ENCODE measurements around the gene GM2A. TPM values are rescaled to one million over a fixed set of nuclear protein-coding genes. Genes with fewer than 3 reads are reported as not detected.
"Not testable (repeated sequence)": the region's sequence is repeated elsewhere in the genome, so short reads cannot be mapped to it uniquely, and the experiment has no call there.

The GM2A gene
- total and polyA plus RNA-seq, 2 of the 13 experiments (the other 11 are each of a cell fraction or from before 2014, with no cell fraction given): 14.6 to 29.6 TPM

- 77% methylated on average over 15 of the region's 15 CpGs for WGBS (ENCODE audit: low lambda C conversion rate)
Measured at GRCh38 chr5:151309821-151310220, 56.8 kb downstream of the GM2A start.

GRCh38 chr5:151310932-151311331 is 57.9 kb downstream of the GM2A start:
- H3K9ac ChIP-seq (ENCODE audit: insufficient read depth, low read depth, low read length): no peak overlapping the region
- H3K4me3 ChIP-seq (replicated peaks in 1 of 3; ENCODE audit: insufficient read depth in 1 of 3, low read depth in 2 of 3, low read length in 3 of 3): no peak overlapping the region
- H3K4me1 ChIP-seq (ENCODE audit: insufficient read depth, low read length): no peaks in the 10 kb centered on the region
- no TSS peak for BruUV-seq (replicated peaks)
- H3K27ac ChIP-seq (ENCODE audit: extremely low read length, insufficient read depth, low read length): no peak overlapping the region
- H3K27me3 ChIP-seq (ENCODE audit: control insufficient read depth in 1 of 2, insufficient read depth in 2 of 2, low read length in 2 of 2): no peaks in the 10 kb centered on the region
- no peaks in the 10 kb centered on the region for H4K20me1 ChIP-seq (ENCODE audit: insufficient read depth, low read length)
- no peak overlapping the region for H2AFZ ChIP-seq (ENCODE audit: low read length)
- DNase-seq (ENCODE audit: low spot score) (no peak), FAIRE-seq (no peak), ATAC-seq (no peak)
- H3K36me3 ChIP-seq (replicated peaks in 1 of 2; ENCODE audit: control insufficient read depth in 1 of 2, insufficient read depth in 2 of 2, low read length in 2 of 2): no peaks in the 10 kb centered on the region
- in situ Hi-C loops (cut with HindIII; ENCODE audit: extremely low pct_ligation_motif_present, low pct_unique_long_range_greater_than_20kb): no loop called here
- CTCF ChIA-PET (ENCODE audit: low intra/inter-chr PET ratio, low total read pairs): no interaction called here
- intact Hi-C loops (cut with micrococcal nuclease; ENCODE audit: unreplicated experiment): no loop called here
- no peak overlapping the region for H3K4me2 ChIP-seq (ENCODE audit: low read depth, low read length)
- POLR2A ChIA-PET: no interaction called here
- no peaks in the 10 kb centered on the region for H3K79me2 ChIP-seq (ENCODE audit: insufficient read depth, low read length)
- no peaks in the 10 kb centered on the region for H3K9me3 ChIP-seq (ENCODE audit: low read length)
- TF ChIP-seq SIX4 (CRISPR knock-in tag; IDR thresholded peaks at IDR 0.05) (no peak), ZNF577 (CRISPR knock-in tag; IDR thresholded peaks at IDR 0.05; ENCODE audit: borderline replicate concordance, low read depth) (no peak), HNF4G (IDR thresholded peaks at IDR 0.05; ENCODE audit: borderline replicate concordance, low read depth, low read length) (no peak), HNF4G (CRISPR knock-in tag; IDR thresholded peaks at IDR 0.05; ENCODE audit: borderline replicate concordance, low read depth) (no peak), MLXIP (CRISPR knock-in tag; IDR thresholded peaks at IDR 0.05; ENCODE audit: borderline replicate concordance) (no peak), NR3C1 (CRISPR knock-in tag; IDR thresholded peaks at IDR 0.05) (no peak), NR2F1 (CRISPR knock-in tag; IDR thresholded peaks at IDR 0.05) (no peak), MEF2D (CRISPR knock-in tag; IDR thresholded peaks at IDR 0.05) (no peak), ZNF788 (CRISPR knock-in tag; IDR thresholded peaks at IDR 0.05; ENCODE audit: borderline replicate concordance) (no peak), ZNF20 (CRISPR knock-in tag; IDR thresholded peaks at IDR 0.05) (no peak), ZNF546 (CRISPR knock-in tag; conservative IDR thresholded peaks at IDR 0.05) (no peak), TP53 (CRISPR knock-in tag; conservative IDR thresholded peaks at IDR 0.05) (no peak)
- TF ChIP-seq, protein P1, sequence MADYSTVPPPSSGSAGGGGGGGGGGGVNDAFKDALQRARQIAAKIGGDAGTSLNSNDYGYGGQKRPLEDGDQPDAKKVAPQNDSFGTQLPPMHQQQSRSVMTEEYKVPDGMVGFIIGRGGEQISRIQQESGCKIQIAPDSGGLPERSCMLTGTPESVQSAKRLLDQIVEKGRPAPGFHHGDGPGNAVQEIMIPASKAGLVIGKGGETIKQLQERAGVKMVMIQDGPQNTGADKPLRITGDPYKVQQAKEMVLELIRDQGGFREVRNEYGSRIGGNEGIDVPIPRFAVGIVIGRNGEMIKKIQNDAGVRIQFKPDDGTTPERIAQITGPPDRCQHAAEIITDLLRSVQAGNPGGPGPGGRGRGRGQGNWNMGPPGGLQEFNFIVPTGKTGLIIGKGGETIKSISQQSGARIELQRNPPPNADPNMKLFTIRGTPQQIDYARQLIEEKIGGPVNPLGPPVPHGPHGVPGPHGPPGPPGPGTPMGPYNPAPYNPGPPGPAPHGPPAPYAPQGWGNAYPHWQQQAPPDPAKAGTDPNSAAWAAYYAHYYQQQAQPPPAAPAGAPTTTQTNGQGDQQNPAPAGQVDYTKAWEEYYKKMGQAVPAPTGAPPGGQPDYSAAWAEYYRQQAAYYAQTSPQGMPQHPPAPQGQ (CRISPR knock-in tag; IDR thresholded peaks at IDR 0.05; ENCODE audit: borderline replicate concordance): no peak
- TF ChIP-seq, protein P2, sequence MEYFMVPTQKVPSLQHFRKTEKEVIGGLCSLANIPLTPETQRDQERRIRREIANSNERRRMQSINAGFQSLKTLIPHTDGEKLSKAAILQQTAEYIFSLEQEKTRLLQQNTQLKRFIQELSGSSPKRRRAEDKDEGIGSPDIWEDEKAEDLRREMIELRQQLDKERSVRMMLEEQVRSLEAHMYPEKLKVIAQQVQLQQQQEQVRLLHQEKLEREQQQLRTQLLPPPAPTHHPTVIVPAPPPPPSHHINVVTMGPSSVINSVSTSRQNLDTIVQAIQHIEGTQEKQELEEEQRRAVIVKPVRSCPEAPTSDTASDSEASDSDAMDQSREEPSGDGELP (IDR thresholded peaks at IDR 0.05; ENCODE audit: borderline replicate concordance, low read depth): no peak

More at GRCh38 chr5:151309821-151310220, 56.8 kb downstream of the GM2A start:
- H3K27me3 ChIP-seq (ENCODE audit: control insufficient read depth in 1 of 2, insufficient read depth in 2 of 2, low read length in 2 of 2); H2AFZ ChIP-seq (ENCODE audit: low read length); DNase-seq (ENCODE audit: low spot score); in situ Hi-C loops (cut with HindIII; ENCODE audit: extremely low pct_ligation_motif_present, low pct_unique_long_range_greater_than_20kb); H3K27ac ChIP-seq (ENCODE audit: extremely low read length, insufficient read depth, low read length); H3K4me3 ChIP-seq (replicated peaks in 1 of 3; ENCODE audit: insufficient read depth in 1 of 3, low read depth in 2 of 3, low read length in 3 of 3); H3K9ac ChIP-seq (ENCODE audit: insufficient read depth, low read depth, low read length); H3K9me3 ChIP-seq (ENCODE audit: low read length); H3K79me2 ChIP-seq (ENCODE audit: insufficient read depth, low read length); ATAC-seq; H3K4me1 ChIP-seq (ENCODE audit: insufficient read depth, low read length); BruUV-seq (replicated peaks); FAIRE-seq; CTCF ChIA-PET (ENCODE audit: low intra/inter-chr PET ratio, low total read pairs); POLR2A ChIA-PET; H3K4me2 ChIP-seq (ENCODE audit: low read depth, low read length); H4K20me1 ChIP-seq (ENCODE audit: insufficient read depth, low read length); H3K36me3 ChIP-seq (replicated peaks in 1 of 2; ENCODE audit: control insufficient read depth in 1 of 2, insufficient read depth in 2 of 2, low read length in 2 of 2); intact Hi-C loops (cut with micrococcal nuclease; ENCODE audit: unreplicated experiment): not testable (repeated sequence)
- TF ChIP-seq NFYB (CRISPR knock-in tag; IDR thresholded peaks at IDR 0.05): peak; percentile 43
